NCI-H510A treated with DMSO at 0.1 percent for 48 hours (cell line): ENCODE data around the gene CRYZL1.

ENCODE experiments used
- DNase-seq: peaks from one replicate; lab custom pipeline; 2025; lab: John Stamatoyannopoulos, UW

CRYZL1 gene

GRCh38 chr21:33541105-33541711 lies 100.3 kb downstream of the CRYZL1 start:
- no peak for DNase-seq

DNA sequence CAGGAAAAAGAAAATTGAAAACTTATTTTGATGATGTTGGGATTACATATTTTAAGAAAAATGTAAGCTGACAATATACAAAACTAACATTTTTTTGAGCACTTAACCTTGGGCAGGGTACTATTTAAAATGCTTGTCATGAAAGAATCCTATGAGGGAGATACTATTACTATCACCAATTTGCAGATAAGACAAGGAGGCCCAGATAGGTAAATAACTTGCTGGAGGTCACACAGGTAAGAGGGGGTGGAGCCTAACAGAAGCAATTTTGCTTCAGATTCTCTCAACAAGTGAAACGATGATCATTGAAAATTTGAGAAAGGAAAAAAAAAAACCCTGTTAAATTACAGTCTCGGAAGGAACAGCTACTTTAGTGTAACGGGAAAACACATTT lies 100.8 kb downstream of the CRYZL1 start:
- DNase-seq, result peak; percentile 9

DNA sequence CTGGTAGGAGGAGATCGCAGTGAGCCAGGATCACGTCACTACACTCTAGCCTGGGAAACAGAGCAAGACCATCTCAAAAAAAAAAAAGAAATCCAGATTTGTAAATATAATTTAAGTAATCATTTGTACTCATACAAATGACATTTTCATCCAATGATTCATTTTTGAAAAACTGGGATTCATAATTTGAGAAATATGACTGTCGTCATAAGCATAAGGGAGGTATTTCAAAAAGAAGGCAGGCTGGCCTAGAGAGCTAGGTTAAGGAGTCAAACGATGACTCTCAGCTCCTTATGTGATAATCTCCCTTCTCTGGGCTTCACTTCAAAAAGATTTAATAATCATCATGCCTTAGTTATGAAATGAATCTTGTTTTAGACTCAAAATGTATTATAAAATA lies 101.9 kb downstream of the CRYZL1 start:
- no peak for DNase-seq
